OCI-LY1 (cell line): ENCODE measurements around the gene BAG5.

Source experiments
- H2AFZ ChIP-seq: fragments of 200-600 bp; sonication (generic), shearing (Covaris generic); 2 replicates; pipeline ENCODE4 v1.6.0; 2014; ENCODE audit warnings: antibody characterized with exemption, mild to moderate bottlenecking, low read length
- H3F3A ChIP-seq: fragments of 200-600 bp; sonication (generic), shearing (Covaris generic); 2 replicates; pipeline ENCODE4 v1.6.0; 2014; ENCODE audit warnings: mild to moderate bottlenecking, antibody characterized with exemption, low read length, moderate library complexity; ENCODE audit not compliant: insufficient read depth
- H3K27ac ChIP-seq: fragments of 200-600 bp; sonication (generic); 2 replicates; pipeline ENCODE4 v1.5.1; 2014; ENCODE audit warnings: low read length, mixed run types, mild to moderate bottlenecking, low read depth; ENCODE audit not compliant: poor library complexity, severe bottlenecking
- H3K27me3 ChIP-seq: fragments of 200-600 bp; sonication (generic); 2 replicates; pipeline ENCODE4 v1.6.0; 2014; ENCODE audit warnings: antibody characterized with exemption, mild to moderate bottlenecking, low read length, moderate library complexity; ENCODE audit not compliant: insufficient read depth
- H3K36me3 ChIP-seq: fragments of 200-600 bp; sonication (generic); 2 replicates; pipeline ENCODE4 v1.6.1; 2014; ENCODE audit warnings: mild to moderate bottlenecking, antibody characterized with exemption, low read length, moderate library complexity, mixed read lengths; ENCODE audit not compliant: insufficient read depth
- H3K4me1 ChIP-seq: fragments of 200-600 bp; sonication (generic); 2 replicates; pipeline ENCODE4 v1.5.1; 2014; ENCODE audit warnings: mild to moderate bottlenecking, low read length, moderate library complexity; ENCODE audit not compliant: insufficient read depth, severe bottlenecking
- H3K4me2 ChIP-seq: fragments of 200-600 bp; sonication (generic), shearing (Covaris generic); 2 replicates; pipeline ENCODE4 v1.6.1; 2014; ENCODE audit warnings: low read length
- H3K4me3 ChIP-seq: fragments of 200-600 bp; sonication (generic); 2 replicates; pipeline ENCODE4 v1.5.1; 2014; ENCODE audit warnings: low read length, low read depth, mild to moderate bottlenecking, mixed read lengths; ENCODE audit not compliant: poor library complexity, severe bottlenecking
- H3K79me2 ChIP-seq: fragments of 200-600 bp; shearing (Covaris generic); 2 replicates; pipeline ENCODE4 v1.6.1; 2016; ENCODE audit warnings: mixed run types, low read length, mixed read lengths; ENCODE audit not compliant: insufficient read depth
- H3K9ac ChIP-seq: fragments of 200-600 bp; sonication (generic), shearing (Covaris generic); 2 replicates; pipeline ENCODE4 v1.6.1; 2014; ENCODE audit warnings: mild to moderate bottlenecking, low read length, mixed read lengths
- H3K9me2 ChIP-seq: fragments of 200-600 bp; sonication (generic), shearing (Covaris generic); 2 replicates; pipeline ENCODE4 v1.6.1; 2014; ENCODE audit warnings: low read depth, mild to moderate bottlenecking, low read length, mixed read lengths
- H3K9me3 ChIP-seq: fragments of 200-600 bp; shearing (Covaris generic); 2 replicates; pipeline ENCODE4 v1.6.1; 2014; ENCODE audit warnings: low read length, mixed read lengths
- H4K20me1 ChIP-seq: fragments of 200-600 bp; sonication (generic), shearing (Covaris generic); 2 replicates; pipeline ENCODE4 v1.6.0; 2016; ENCODE audit warnings: mild to moderate bottlenecking, low read length; ENCODE audit not compliant: insufficient read depth
- EZH2 ChIP-seq: fragments of 200-600 bp; sonication (generic), shearing (Covaris generic); IDR thresholded peaks from 2 replicates; pipeline ENCODE4 v1.8.0; 2017; ENCODE audit warnings: borderline replicate concordance, mixed run types, mild to moderate bottlenecking, antibody characterized with exemption, low read length, moderate library complexity, mixed read lengths
- TF ChIP-seq, protein P1 (sequence below): fragments of 200-600 bp; sonication (generic), shearing (Covaris generic); IDR thresholded peaks from 2 replicates; pipeline ENCODE4 v1.5.1; 2017; ENCODE audit warnings: mild to moderate bottlenecking, antibody characterized with exemption, low read length, moderate library complexity, mixed read lengths

The BAG5 gene

DNA sequence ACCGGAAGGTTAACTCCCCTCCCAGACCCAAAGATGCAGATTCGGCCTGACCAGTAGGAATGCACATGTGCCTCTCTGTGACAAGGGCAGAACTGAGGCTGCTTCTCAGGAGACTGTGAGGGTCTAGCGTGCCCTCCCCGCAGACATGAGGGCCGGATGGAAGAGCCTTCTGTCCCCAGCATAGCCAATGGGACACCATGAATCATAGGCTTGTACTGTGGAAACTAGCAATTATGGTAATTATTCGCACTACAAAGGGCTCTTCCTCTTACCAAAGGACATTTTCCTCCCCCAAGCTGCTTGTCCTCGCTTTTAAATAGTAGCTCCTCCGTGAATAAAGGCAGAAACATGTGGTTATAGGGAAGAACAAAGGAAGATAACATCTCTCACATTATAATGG, 6.5 kb upstream of the BAG5 start:
- Histone ChIP-seq H3K27me3 (no peaks in the 10 kb centered on the region), H3K9me3 (no peaks in the 10 kb centered on the region), H3F3A (no peaks in the 10 kb centered on the region), H3K79me2 (peaks cover 33% of the 10 kb centered on the region), H4K20me1 (no peaks in the 10 kb centered on the region), H3K9me2 (no peaks in the 10 kb centered on the region), H3K4me2 (no peak overlapping the region), H3K27ac (no peak overlapping the region), H3K9ac (no peak overlapping the region), H2AFZ (no peak overlapping the region), H3K4me3 (no peak overlapping the region), H3K4me1 (peaks cover 32% of the 10 kb centered on the region), H3K36me3 (peaks cover 7% of the 10 kb centered on the region; the same call in 1 of the 2 replicates)
- TF ChIP-seq, protein P1, sequence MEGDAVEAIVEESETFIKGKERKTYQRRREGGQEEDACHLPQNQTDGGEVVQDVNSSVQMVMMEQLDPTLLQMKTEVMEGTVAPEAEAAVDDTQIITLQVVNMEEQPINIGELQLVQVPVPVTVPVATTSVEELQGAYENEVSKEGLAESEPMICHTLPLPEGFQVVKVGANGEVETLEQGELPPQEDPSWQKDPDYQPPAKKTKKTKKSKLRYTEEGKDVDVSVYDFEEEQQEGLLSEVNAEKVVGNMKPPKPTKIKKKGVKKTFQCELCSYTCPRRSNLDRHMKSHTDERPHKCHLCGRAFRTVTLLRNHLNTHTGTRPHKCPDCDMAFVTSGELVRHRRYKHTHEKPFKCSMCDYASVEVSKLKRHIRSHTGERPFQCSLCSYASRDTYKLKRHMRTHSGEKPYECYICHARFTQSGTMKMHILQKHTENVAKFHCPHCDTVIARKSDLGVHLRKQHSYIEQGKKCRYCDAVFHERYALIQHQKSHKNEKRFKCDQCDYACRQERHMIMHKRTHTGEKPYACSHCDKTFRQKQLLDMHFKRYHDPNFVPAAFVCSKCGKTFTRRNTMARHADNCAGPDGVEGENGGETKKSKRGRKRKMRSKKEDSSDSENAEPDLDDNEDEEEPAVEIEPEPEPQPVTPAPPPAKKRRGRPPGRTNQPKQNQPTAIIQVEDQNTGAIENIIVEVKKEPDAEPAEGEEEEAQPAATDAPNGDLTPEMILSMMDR = no peak
- no peak for TF ChIP-seq EZH2

DNA sequence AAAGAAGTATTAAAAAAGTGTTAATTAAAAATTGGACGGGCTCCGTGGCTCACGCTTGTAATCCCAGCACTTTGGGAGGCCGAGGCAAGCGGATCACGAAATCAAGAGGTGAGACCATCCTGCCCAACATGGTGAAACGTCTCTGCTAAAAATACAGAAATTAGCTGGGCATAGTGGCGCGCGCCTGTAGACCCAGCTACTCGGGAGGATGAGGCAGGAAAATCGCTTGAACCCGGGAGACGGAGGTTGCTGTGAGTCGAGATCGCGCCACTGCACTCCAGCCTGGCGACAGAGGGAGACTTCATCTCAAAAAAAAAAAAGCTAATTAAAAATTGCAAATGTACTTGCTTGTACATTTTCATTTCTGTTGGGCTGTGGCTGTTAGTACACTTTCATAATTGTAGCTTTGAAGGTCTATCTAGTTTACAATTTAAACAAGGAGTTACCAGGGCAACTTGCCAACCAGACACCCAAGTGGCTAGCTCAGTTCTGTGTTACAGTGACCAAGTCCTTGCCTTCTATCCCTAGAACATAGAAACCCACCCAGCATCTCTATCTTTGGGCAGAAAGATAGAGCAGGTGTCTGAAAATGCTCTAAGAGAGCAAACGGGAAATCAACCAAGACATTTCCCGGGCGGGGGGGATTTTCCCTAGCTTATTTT, 1.5 kb upstream of the BAG5 start:
- H3K79me2 ChIP-seq = peaks cover 71% of the 10 kb centered on the region
- H4K20me1 ChIP-seq = no peaks in the 10 kb centered on the region; the same call in 1 of the 2 replicates
- no peaks in the 10 kb centered on the region for H3F3A ChIP-seq
- TF ChIP-seq EZH2 = no peak
- TF ChIP-seq, protein P1 = no peak
- H3K4me3 ChIP-seq = peak overlapping the region; percentile 82
- H3K9ac ChIP-seq = peak overlapping the region; percentile 82
- H3K27me3 ChIP-seq = no peaks in the 10 kb centered on the region
- no peak overlapping the region for H2AFZ ChIP-seq
- H3K4me1 ChIP-seq = peaks cover 46% of the 10 kb centered on the region
- H3K9me2 ChIP-seq = no peaks in the 10 kb centered on the region
- H3K36me3 ChIP-seq = peaks cover 20% of the 10 kb centered on the region
- peak overlapping the region; percentile 47 for H3K27ac ChIP-seq
- peak overlapping the region; percentile 100 for H3K4me2 ChIP-seq
- no peaks in the 10 kb centered on the region for H3K9me3 ChIP-seq

DNA sequence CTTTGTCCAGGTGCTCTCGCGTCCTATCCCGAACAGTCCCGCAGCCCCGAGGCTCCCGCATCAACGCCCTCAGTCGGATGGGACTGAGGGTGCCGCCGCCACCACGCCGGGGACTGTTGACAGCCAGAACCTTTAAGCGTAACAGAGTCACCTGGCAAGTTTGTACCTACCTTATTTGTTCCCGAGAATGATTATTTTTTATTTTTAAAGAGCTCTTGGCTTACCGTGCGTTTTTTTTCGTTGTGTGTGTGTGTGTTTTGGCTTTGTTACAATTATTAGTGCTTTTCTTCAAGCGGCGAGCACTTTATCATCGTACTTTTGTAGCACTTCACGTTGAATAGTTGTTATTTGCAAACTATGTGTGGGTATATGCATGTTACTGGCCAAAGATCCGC, 766 bp upstream of the BAG5 start:
- H2AFZ ChIP-seq = peak overlapping the region; percentile 56; the same call in 1 of the 2 replicates
- peaks cover 75% of the 10 kb centered on the region for H3K79me2 ChIP-seq
- H3K4me1 ChIP-seq = peaks cover 45% of the 10 kb centered on the region
- peak overlapping the region; percentile 82 for H3K9ac ChIP-seq
- H3K27me3 ChIP-seq = no peaks in the 10 kb centered on the region
- H3K4me3 ChIP-seq = peak overlapping the region; percentile 82
- no peaks in the 10 kb centered on the region; the same call in 1 of the 2 replicates for H4K20me1 ChIP-seq
- peak overlapping the region; percentile 47 for H3K27ac ChIP-seq
- no peaks in the 10 kb centered on the region for H3K9me2 ChIP-seq
- H3K9me3 ChIP-seq = no peaks in the 10 kb centered on the region
- H3K4me2 ChIP-seq = peak overlapping the region; percentile 100
- no peak for TF ChIP-seq EZH2
- TF ChIP-seq, protein P1 = no peak
- peaks cover 28% of the 10 kb centered on the region for H3K36me3 ChIP-seq
- H3F3A ChIP-seq = no peaks in the 10 kb centered on the region
